Stimulated activated CD4-positive, alpha-beta T cell treated with anti-CD3 and anti-CD28 coated beads, TNF-alpha, amount 100 ng/mL, for 24 hours (primary cell): ENCODE results near the gene CNTNAP2.
A peak's percentile ranks its signal among the peaks of the same experiment; 100 is the strongest.
"Not testable (repeated sequence)": the region's sequence is repeated elsewhere in the genome, so short reads cannot be mapped to it uniquely, and the experiment has no call there.

Experiments used
- DNase-seq, 3 experiments: peaks; one replicate each; pipeline ENCODE4 v3.0.0-alpha.2; 2020; ENCODE audit warnings: low read depth in 3 of 3

The CNTNAP2 gene

GRCh38 chr7:148022832-148023231 is 1906.2 kb downstream of the CNTNAP2 start:
- no peak for DNase-seq

GRCh38 chr7:148026713-148027112 is 1910.1 kb downstream of the CNTNAP2 start:
- no peak for DNase-seq

- no peak for DNase-seq
Measured at GRCh38 chr7:148028165-148028564, 1911.6 kb downstream of the CNTNAP2 start.

GRCh38 chr7:148031019-148031418 is 1914.4 kb downstream of the CNTNAP2 start:
- DNase-seq, result no peak

- no peak for DNase-seq
Measured at GRCh38 chr7:148031811-148032210, 1915.2 kb downstream of the CNTNAP2 start.

- DNase-seq, result no peak
Measured at GRCh38 chr7:148035950-148036349, 1919.3 kb downstream of the CNTNAP2 start.

- no peak for DNase-seq
Measured at GRCh38 chr7:148037044-148037443, 1920.4 kb downstream of the CNTNAP2 start.

GRCh38 chr7:148041156-148041555 is 1924.6 kb downstream of the CNTNAP2 start:
- DNase-seq, result no peak

GRCh38 chr7:148042935-148043631 is 1926.5 kb downstream of the CNTNAP2 start:
- no peak for DNase-seq

- DNase-seq, result no peak
Measured at GRCh38 chr7:148044173-148044572, 1927.6 kb downstream of the CNTNAP2 start.

- DNase-seq, result no peak
Measured at GRCh38 chr7:148045521-148045920, 1928.9 kb downstream of the CNTNAP2 start.

- no peak for DNase-seq
Measured at GRCh38 chr7:148049068-148049467, 1932.5 kb downstream of the CNTNAP2 start.

GRCh38 chr7:148050492-148051158 is 1934.0 kb downstream of the CNTNAP2 start:
- no peak for DNase-seq

GRCh38 chr7:148056406-148056805 is 1939.8 kb downstream of the CNTNAP2 start:
- no peak for DNase-seq

- no peak for DNase-seq
Measured at GRCh38 chr7:148058092-148058491, 1941.5 kb downstream of the CNTNAP2 start.

GRCh38 chr7:148058753-148059152 is 1942.2 kb downstream of the CNTNAP2 start:
- no peak for DNase-seq

- no peak for DNase-seq
Measured at GRCh38 chr7:148060724-148061123, 1944.1 kb downstream of the CNTNAP2 start.

- not testable (repeated sequence) for DNase-seq
Measured at GRCh38 chr7:148078111-148078510, 1961.5 kb downstream of the CNTNAP2 start.

- no peak for DNase-seq
Measured at GRCh38 chr7:148079206-148080080, 1962.8 kb downstream of the CNTNAP2 start.

- DNase-seq, result no peak
Measured at GRCh38 chr7:148083448-148083847, 1966.8 kb downstream of the CNTNAP2 start.

GRCh38 chr7:148084138-148084537 is 1967.5 kb downstream of the CNTNAP2 start:
- peak in 1 of 3 experiments; percentile 16 for DNase-seq

GRCh38 chr7:148091882-148092281 is 1975.3 kb downstream of the CNTNAP2 start:
- no peak for DNase-seq
